ENCODE results near the gene DDX46. TPM values are rescaled to one million over a fixed set of nuclear protein-coding genes. Genes with fewer than 3 reads are reported as not detected.

The DDX46 gene, protein sequence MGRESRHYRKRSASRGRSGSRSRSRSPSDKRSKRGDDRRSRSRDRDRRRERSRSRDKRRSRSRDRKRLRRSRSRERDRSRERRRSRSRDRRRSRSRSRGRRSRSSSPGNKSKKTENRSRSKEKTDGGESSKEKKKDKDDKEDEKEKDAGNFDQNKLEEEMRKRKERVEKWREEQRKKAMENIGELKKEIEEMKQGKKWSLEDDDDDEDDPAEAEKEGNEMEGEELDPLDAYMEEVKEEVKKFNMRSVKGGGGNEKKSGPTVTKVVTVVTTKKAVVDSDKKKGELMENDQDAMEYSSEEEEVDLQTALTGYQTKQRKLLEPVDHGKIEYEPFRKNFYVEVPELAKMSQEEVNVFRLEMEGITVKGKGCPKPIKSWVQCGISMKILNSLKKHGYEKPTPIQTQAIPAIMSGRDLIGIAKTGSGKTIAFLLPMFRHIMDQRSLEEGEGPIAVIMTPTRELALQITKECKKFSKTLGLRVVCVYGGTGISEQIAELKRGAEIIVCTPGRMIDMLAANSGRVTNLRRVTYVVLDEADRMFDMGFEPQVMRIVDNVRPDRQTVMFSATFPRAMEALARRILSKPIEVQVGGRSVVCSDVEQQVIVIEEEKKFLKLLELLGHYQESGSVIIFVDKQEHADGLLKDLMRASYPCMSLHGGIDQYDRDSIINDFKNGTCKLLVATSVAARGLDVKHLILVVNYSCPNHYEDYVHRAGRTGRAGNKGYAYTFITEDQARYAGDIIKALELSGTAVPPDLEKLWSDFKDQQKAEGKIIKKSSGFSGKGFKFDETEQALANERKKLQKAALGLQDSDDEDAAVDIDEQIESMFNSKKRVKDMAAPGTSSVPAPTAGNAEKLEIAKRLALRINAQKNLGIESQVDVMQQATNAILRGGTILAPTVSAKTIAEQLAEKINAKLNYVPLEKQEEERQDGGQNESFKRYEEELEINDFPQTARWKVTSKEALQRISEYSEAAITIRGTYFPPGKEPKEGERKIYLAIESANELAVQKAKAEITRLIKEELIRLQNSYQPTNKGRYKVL
- 12.5 and 14.9 TPM in 2 replicates for total RNA-seq

DNA sequence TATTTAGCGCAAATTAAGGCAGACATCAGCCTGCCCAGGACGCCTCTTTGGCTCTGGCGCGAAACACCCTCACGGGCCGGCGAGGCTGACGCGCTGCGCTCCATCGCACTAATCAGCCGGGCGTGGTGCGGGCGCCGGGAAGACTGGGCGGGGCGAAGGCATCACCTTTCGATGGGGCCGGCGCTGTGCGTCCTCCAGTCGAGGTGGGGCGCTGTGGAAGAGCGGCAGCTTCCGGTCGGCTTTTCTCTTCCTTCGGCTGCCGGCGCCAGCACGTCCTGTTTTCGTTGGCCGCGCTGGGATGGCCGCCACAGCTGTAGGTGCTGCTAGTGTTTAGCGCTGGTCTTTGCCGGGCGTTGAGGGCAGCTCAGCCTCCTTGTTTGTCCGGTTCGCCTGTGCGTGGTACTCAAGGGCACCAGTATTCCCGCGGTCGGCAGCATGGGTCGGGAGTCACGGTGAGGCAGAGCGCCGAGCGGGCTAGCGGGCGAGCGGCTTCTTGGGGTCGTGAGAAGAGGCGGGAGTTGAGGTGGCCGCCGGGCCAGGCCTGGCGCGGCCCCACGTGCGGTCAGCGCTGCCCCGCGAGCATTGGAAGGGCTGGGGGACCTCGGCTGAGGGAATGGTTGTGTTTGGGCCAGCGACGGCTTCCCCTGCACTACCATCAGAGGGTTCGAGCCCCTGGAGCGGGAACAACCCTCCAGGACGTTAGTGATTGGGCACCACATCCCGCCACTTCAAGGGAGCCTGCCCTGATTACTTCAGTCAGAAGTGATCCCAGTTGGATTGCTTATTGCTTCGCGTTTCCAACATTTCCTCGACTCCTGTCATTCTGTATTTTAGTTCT is at the start of gene DDX46:
TSS of gene DDX46 (plus strand) at position 276 of the 838 bp plus-strand sequence. CDS start at position 436, 160 bp downstream.

DNA sequence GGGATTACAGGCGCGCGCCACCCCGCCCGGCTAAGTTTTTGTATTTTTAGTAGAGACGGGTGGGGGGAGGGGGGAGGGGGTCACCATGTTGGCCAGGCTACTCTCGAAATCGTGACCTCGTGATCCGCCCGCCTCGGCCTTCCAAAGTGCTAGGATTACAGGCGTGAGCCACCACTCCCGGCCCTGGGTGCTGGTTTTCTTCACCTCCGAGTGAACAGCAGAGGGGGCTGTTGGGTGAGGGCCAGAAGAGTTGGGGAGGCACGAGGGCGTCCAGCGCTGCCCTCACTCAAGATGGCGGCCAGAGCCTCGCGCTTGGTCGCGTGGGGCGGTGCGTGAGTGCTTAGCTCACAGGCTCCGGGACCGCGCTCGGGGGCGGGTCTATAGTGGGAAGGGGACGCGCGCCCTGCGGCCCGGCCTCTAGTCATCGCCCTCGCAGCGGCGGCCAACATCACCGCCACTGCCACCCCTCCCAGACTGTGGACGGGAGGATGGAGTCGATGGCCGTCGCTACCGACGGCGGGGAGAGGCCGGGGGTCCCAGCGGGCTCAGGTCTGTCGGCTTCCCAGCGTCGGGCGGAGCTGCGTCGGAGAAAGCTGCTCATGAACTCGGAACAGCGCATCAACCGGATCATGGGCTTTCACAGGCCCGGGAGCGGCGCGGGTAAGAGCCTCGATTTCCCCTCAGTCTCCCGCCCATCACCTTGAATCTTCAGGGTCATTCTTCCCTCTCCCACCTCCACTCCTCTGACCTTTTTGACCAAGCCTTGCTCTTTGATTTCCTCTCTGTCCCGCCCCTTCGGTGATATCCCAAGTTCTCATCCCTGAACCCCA is 20.2 kb upstream of the DDX46 start, which contains the start of gene CAMLG:
TSS of gene CAMLG (plus strand) at position 416 of the 830 bp plus-strand sequence. CDS start at position 489, 73 bp downstream.

DNA sequence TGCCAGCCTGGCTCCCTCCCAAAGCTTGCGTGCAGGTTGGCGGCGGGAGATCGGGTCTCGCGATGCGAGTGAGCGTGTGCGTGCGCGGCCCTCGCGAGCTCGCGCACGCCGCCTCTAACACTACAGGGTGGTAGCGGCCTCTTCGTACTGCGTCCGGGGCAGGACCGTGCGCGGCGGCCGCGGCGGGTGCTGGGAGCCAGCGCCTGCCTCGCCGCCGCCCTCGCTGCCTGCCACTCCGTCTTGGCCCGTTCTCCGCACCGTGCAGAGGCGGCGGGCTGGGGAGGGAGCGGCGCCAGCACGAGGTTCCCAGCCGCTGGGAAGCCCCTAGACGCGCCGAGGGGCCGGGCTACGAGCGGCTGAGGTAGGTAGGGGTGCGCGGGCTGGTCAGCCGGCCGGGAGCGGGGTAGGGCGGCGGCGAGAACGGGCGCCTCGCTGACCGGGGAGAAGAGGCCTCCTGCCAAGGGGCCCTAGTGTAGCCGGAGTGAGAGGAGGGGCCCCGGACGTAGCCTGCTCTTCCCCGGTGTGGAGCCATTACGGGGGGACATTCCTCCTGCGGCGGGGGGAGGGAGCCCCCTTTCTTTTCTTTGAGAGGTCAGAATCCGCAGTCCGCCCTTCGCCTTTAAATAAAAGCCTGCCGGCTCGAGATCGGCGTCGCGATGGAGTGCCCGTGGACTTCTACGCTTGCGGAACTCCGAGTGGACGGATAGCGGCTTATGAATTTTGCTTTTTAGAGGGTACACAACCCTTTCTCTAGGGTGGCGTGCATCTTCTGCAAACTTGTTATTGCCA is 87.5 kb downstream of the DDX46 start, which contains the start of gene C5orf24:
TSS of gene C5orf24 (plus strand) at position 117 of the 789 bp plus-strand sequence. CDS start 8,933 bp downstream, outside the sequence.

DNA sequence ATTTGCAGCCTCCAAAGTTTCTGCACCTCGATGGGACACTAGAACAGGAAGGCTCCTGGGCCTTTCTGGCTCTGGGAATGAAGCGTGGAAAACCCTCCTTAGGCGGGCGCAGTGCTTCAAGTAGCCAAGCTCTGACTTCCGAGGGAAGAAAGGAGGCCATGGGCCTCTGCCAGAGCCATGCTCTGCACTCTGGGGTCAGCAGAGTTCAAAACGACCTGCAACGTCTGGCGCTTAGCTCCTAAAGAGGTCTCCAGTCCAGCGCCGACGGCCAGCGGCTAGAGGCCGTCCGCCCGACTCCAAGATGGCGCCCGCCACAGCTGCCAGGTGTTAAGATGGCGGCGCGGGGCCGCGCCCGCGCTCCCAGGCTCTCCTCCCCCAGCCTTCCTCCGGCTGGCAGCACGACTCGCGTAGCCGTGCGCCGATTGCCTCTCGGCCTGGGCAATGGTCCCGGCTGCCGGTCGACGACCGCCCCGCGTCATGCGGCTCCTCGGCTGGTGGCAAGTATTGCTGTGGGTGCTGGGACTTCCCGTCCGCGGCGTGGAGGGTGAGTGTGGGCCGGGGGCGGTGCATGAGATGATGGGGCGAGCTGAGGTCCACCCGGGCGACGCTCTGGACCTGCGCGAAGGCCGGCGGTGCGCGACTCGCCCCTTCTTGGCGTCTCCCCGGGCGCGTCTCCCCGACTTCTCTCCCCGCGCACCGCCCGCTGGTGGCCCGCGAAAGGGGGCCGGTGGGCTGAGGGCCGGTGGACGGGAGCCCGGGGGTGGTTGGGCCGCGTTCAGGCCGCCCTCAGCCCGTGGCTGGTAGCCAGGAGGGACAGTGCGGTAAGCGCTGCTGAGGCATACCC is 115.6 kb downstream of the DDX46 start, which contains the start of gene TXNDC15:
TSS of gene TXNDC15 (plus strand) at position 385 of the 844 bp plus-strand sequence. CDS start at position 442, 57 bp downstream.

Other genes with a start within 250 kb of the DDX46 start
- 46.7 and 71.0 TPM in 2 replicates for gene JADE2, start 233.1 kb upstream of the DDX46 start, total RNA-seq
- gene SAR1B, start 126.0 kb upstream of the DDX46 start, total RNA-seq = 32.1 and 54.4 TPM in 2 replicates
- 18.4 and 23.0 TPM in 2 replicates for gene SEC24A, start 110.0 kb upstream of the DDX46 start, total RNA-seq
- 50.2 and 50.6 TPM in 2 replicates for gene CAMLG, start 20.2 kb upstream of the DDX46 start, total RNA-seq
- 35.0 and 39.4 TPM in 2 replicates for gene C5orf24, start 87.2 kb downstream of the DDX46 start, total RNA-seq
- 64.7 and 102 TPM in 2 replicates for gene TXNDC15, start 115.6 kb downstream of the DDX46 start, total RNA-seq
- 3.3 TPM in 2 replicates for gene PCBD2, start 146.4 kb downstream of the DDX46 start, total RNA-seq
- not detected in 2 replicates for gene CATSPER3, start 209.1 kb downstream of the DDX46 start, total RNA-seq